LNCAP (cell line): ENCODE measurements around the gene CACNG4.

Source experiments
- CTCF ChIP-seq: fragments of 450-650 bp; IDR thresholded peaks from 2 replicates; pipeline ENCODE4 v1.5.1; 2017; ENCODE audit warnings: mild to moderate bottlenecking

Gene CACNG4

GRCh38 chr17:67022451-67022810 is 57.9 kb downstream of the CACNG4 start:
- TF ChIP-seq CTCF, result no peak

GRCh38 chr17:67024736-67025135 is 60.2 kb downstream of the CACNG4 start:
- TF ChIP-seq CTCF, result no peak

GRCh38 chr17:67025216-67025792 is 60.8 kb downstream of the CACNG4 start:
- no peak for TF ChIP-seq CTCF

GRCh38 chr17:67026341-67026740 is 61.8 kb downstream of the CACNG4 start:
- no peak for TF ChIP-seq CTCF

- no peak for TF ChIP-seq CTCF
Observed at GRCh38 chr17:67027031-67027628, 62.6 kb downstream of the CACNG4 start.

GRCh38 chr17:67030641-67031040 is 66.1 kb downstream of the CACNG4 start:
- no peak for TF ChIP-seq CTCF

GRCh38 chr17:67032382-67032781 is 67.9 kb downstream of the CACNG4 start:
- no peak for TF ChIP-seq CTCF

GRCh38 chr17:67032985-67033384 is 68.5 kb downstream of the CACNG4 start:
- no peak for TF ChIP-seq CTCF
